C4-2B (cell line): Measurements from ENCODE around the gene RHBG.

ENCODE experiments used
- H3K27ac ChIP-seq: fragments of 450-650 bp; 2 replicates; pipeline ENCODE4 v1.5.1; 2017
- CTCF ChIP-seq: fragments of 450-650 bp; conservative IDR thresholded peaks from 2 replicates; pipeline ENCODE4 v1.5.1; 2017; ENCODE audit warnings: mild to moderate bottlenecking
- ZFX ChIP-seq: fragments of 450-650 bp; IDR thresholded peaks from 2 replicates; pipeline ENCODE4 v1.6.1; 2017

Gene RHBG

DNA sequence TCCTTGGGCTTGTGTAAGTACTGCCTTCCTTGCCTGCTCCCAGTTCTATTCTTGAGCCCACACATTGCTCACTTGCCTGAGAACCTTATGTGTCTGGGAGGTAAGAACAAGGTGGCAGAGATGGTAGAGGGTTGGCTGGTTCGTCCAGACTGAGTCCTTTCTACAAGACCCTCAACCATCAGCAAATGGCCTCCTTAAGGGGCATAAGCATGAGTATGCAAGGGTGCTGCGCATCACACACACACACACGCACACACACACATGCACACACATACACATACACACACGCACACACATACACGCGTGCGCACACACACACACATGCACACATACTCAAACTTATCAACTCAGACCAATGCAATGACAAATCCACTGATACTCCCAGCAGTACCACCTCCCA, 56.9 kb downstream of the RHBG start:
- H3K27ac ChIP-seq, result no peak overlapping the region
- TF ChIP-seq ZFX (no peak), CTCF (no peak)

- no peak overlapping the region for H3K27ac ChIP-seq
- no peak for TF ChIP-seq ZFX
- TF ChIP-seq CTCF, result no peak
Observed at GRCh38 chr1:156427957-156428356, 58.9 kb downstream of the RHBG start.

DNA sequence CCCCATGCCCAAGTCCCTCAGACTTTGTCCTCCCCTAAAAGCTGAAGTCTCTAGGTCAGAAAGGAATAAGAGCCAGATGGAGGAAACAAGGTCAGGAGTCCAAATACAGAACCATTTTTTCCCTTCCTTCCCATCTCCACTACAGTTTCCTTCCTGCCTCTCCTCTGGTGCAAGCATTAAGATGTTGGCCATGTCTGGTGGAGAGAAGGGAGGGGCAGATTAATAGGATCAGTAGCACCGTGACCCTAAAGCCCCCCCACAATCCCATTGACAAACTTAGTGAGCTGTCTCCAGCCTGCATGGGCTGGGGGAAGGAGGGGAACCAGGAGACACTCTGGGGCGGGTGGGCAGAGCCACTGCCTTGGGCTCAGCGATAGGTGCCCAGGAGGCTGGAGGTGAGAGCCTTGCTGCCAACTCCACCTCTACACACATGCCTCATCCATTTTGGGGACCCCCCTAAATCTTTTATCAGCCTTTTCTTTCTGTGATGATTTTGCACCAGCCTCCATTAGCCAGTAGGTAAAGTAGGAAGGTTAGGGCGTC, 59.8 kb downstream of the RHBG start:
- no peak overlapping the region for H3K27ac ChIP-seq
- TF ChIP-seq ZFX (no peak), CTCF (no peak)

DNA sequence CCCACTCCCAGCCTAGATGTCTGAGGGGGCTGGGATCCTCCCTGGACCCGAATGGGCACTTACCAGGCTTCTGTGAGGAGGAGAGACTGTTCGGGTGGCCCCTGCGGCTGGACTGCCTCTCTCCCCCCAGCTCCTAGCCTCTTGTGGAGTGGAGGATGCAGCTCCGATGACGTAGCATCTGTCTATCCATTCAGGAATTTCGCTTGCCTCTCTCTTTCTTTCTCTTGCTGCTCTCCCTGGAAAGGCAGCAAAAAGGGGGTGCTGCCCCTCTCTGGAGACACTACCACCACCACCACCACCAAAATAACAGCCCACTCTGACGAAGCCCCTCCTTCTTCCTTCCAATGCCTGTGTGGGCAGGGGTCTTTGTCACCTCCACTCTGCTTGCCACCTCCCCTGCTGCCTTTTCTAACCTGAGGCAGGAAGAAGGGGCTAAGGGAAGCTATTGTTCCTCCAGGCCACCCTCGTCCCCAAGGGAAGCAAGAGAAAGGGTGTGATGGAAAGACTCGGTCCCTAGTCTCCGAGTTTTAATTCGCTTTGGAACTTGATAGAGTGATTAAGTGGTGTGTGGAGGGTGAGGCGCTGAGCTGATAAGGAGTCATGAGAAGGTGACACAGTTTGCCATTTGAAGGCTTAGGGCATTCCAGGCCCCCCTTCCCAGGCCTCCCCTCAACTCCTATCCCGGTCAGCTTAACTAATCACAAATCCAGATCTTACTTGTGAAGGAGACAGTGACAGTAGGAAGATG, 60.5 kb downstream of the RHBG start:
- TF ChIP-seq CTCF (no peak), ZFX (no peak)
- H3K27ac ChIP-seq, result no peak overlapping the region

GRCh38 chr1:156430303-156430702, 61.3 kb downstream of the RHBG start:
- no peak overlapping the region for H3K27ac ChIP-seq
- TF ChIP-seq ZFX (no peak), CTCF (no peak)

DNA sequence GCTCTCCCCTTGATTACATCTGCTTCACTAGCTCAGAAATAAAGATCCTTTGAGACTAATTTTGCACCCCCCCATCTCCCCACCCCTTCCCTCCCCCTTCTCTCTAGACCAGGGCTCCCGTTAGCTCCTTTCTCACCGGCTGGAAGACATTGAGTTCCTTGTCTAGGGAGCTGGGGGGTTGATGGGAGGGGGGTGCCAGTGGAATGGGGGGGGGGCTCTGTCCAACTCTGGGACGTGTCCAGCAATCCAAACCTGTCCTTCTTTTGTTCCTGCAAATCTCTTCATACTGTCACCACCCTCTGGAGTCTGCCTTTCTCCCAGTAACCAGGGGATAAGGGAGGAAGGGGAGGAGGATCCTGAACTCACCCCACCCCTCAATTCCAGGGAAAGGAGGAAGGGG, 61.9 kb downstream of the RHBG start:
- no peak overlapping the region for H3K27ac ChIP-seq
- TF ChIP-seq ZFX, result no peak
- no peak for TF ChIP-seq CTCF

- TF ChIP-seq ZFX, result no peak
- TF ChIP-seq CTCF, result no peak
- no peak overlapping the region for H3K27ac ChIP-seq
Observed at GRCh38 chr1:156431366-156431765, 62.4 kb downstream of the RHBG start.
